ENCODE measurements around the gene MCM10. TPM values are rescaled to one million over a fixed set of nuclear protein-coding genes. Genes with fewer than 3 reads are reported as not detected.

Gene MCM10
- total RNA-seq, 4 donors from 2014 or later = 1.3 to 7.6 (median 2.8) TPM

DNA sequence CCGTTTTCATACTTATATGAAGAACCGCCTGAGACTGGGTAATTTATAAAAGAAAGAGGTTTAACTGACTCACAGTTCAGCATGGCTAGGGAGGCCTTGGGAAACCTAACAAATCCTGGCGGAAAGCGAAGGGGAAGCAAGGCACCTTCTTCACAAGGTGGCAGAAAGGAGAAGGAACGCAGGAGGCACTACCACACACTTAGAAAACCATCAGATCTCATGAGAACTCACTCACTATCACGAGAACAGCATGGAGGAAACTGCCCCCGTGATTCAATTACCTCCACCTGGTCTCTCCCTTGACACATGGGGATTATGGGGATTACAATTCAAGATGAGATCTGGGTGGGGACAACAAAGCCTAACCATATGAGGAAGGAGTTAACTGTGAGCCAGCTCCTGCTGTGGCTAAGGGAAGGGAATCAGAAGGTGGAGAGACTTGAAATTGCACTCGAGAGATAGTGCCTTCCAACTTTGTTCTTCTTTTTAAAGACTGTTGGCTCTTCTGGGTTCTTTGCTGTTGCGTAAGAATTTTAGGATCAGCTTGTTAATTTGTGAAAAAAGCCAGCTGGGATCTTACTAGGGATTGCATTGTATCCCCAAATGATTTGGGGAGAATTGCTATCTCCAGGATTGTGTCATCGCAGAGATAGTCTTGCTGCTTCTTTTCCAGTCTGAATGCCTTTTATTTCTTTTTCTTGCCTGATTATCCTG is 40.4 kb upstream of the MCM10 start:
- TF ChIP-seq, protein P1, sequence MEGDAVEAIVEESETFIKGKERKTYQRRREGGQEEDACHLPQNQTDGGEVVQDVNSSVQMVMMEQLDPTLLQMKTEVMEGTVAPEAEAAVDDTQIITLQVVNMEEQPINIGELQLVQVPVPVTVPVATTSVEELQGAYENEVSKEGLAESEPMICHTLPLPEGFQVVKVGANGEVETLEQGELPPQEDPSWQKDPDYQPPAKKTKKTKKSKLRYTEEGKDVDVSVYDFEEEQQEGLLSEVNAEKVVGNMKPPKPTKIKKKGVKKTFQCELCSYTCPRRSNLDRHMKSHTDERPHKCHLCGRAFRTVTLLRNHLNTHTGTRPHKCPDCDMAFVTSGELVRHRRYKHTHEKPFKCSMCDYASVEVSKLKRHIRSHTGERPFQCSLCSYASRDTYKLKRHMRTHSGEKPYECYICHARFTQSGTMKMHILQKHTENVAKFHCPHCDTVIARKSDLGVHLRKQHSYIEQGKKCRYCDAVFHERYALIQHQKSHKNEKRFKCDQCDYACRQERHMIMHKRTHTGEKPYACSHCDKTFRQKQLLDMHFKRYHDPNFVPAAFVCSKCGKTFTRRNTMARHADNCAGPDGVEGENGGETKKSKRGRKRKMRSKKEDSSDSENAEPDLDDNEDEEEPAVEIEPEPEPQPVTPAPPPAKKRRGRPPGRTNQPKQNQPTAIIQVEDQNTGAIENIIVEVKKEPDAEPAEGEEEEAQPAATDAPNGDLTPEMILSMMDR (IDR thresholded peaks at IDR 0.05) = no peak
- ATAC-seq (ENCODE audit: low FRiP score) = no peak
- no peak for DNase-seq (ENCODE audit: low spot score)

DNA sequence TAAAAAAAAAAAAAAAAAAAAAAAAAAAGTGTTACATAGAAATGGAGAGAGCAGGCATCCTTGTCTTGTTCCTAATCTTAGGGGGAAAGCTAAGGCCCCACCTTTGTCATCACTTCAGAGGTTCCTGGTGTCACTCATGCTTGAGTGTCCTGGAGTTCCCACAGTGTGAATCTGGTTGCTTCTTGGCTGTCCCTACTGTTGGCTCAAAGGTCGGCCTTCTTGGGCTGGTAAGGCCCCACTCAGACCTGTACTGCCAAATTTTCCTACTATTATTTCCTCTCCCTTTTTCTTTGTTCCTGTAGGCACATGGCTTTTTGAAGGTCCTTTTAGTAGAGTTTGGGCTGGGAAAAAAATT is 39.9 kb upstream of the MCM10 start:
- DNase-seq (ENCODE audit: low spot score) (no peak), ATAC-seq (ENCODE audit: low FRiP score) (no peak)
- TF ChIP-seq, protein P1 (IDR thresholded peaks at IDR 0.05) = no peak

DNA sequence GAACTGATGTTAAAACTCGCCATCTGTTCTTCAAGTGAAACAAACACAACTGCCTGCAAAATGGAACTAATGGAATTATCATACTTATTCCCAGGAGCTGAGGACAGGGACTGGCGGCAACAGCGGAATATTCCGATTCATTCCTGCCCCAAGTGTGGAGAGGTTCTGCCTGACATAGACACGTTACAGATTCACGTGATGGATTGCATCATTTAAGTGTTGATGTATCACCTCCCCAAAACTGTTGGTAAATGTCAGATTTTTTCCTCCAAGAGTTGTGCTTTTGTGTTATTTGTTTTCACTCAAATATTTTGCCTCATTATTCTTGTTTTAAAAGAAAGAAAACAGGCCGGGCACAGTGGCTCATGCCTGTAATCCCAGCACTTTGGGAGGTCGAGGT is 24.7 kb upstream of the MCM10 start:
- TF ChIP-seq, protein P1 (IDR thresholded peaks at IDR 0.05) = no peak
- no peak for DNase-seq (ENCODE audit: low spot score)
- no peak for ATAC-seq (ENCODE audit: low FRiP score)

DNA sequence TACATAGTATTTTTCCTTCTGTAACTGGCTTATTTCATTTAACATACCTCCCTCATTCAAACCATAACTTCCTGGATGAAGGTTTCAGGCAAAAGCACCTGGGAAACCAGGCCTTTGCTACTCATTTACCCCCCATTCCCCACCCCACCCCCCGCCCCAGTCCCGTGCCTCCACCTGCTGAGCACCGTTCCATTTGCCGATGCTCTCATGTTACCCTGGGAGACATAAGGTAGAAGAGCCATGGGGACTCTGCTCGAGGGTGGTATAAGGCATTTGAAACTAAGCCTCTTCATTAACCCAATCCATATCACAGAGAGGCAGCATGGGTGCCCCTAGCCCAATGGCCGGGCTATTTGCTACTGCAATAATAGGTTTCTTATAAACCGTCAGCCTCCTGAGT is 22.2 kb upstream of the MCM10 start:
- no peak for DNase-seq (ENCODE audit: low spot score)
- TF ChIP-seq, protein P1 (IDR thresholded peaks at IDR 0.05) = no peak
- no peak for ATAC-seq (ENCODE audit: low FRiP score)

DNA sequence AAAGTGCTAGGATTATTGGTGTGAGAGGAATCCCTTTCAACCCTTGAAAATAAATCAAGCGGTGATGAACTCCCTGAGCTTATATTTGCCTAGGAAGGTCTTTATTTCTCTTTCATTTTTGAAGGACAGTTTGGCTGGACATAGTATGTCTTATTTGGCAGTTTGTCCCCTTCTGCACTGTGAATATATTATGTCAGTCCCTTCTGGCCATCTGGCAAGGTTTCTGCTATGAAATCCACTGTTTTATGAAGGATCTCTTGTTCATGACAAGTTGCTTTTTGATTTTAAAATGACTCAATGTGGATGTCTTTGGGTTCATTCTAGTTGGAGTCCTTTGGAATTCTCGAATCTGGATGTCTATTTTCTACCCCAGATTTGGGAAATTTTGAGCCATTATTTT is 21.7 kb upstream of the MCM10 start:
- TF ChIP-seq, protein P1 (IDR thresholded peaks at IDR 0.05) = no peak
- ATAC-seq (ENCODE audit: low FRiP score) (no peak), DNase-seq (ENCODE audit: low spot score) (no peak)

DNA sequence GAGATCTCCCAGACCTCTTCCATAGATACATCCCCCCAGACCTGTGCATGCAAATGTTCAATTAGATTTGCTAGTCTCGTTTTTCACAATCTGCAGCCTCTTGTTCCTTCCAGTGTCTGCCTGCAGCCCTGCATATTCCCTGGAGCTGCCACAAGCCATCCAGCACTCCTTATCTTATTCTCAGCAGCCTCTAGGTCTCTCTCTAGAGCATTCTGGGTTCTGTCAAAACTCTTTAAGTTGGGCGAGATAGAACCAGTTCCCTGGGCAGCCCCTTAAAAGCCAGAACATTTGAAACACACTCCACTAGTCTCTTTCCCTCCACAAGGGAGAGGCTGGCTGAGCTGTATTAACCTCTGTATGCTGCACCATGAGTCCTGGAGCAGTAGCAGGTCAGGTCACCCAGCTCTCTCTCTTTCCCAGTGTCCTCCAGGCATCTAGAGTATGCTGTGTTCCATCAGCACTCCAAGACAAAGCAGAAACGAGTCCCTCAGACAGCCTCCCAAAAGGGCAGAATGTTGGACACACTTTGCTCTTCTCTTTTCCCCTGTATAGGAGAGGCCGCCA is 20.6 kb upstream of the MCM10 start:
- no peak for ATAC-seq (ENCODE audit: low FRiP score)
- TF ChIP-seq, protein P1 (IDR thresholded peaks at IDR 0.05) = no peak
- no peak for DNase-seq (ENCODE audit: low spot score)

DNA sequence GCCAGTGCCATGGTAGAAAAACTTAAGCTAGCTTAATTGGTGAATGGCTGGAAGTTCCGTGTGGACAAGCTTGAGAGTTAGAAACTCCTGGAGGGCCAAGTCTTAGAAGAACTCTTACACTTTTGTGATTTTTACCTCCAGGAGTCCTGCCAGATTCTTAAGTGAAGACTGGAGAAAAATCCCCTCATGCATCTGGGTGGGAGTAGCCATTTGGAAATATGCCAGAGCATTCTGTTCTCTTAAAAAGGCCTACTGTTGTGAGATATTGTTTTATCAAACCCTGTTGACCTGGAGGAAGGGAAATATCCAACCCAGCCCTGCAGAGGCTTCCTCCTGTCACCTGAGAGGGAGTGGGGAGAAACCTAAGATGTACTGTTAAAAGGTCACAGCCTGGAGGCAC is 17.6 kb upstream of the MCM10 start:
- TF ChIP-seq, protein P1 (IDR thresholded peaks at IDR 0.05) = no peak
- no peak for DNase-seq (ENCODE audit: low spot score)
- no peak for ATAC-seq (ENCODE audit: low FRiP score)
